Activated CD4-positive, alpha-beta T cell treated with anti-CD3 and anti-CD28 coated beads, Interleukin-10, Interleukin-2, amounts not matched to agents 100 ng/mL and 50 ng/mL, durations not matched to agents 16 hours and 8 hours (primary cell): ENCODE data around the gene SYCP3.
"Not testable (repeated sequence)": the region's sequence is repeated elsewhere in the genome, so short reads cannot be mapped to it uniquely, and the experiment has no call there.

ENCODE experiments used
- DNase-seq: peaks from one replicate; pipeline ENCODE4 v3.0.0-alpha.2; 2020

SYCP3 gene

GRCh38 chr12:101759396-101760047 is 20.3 kb upstream of the SYCP3 start:
- DNase-seq, result peak; percentile 28

GRCh38 chr12:101750152-101750551 is 10.9 kb upstream of the SYCP3 start:
- no peak for DNase-seq

- DNase-seq, result no peak
Measured at GRCh38 chr12:101749657-101750056, 10.4 kb upstream of the SYCP3 start.

DNA sequence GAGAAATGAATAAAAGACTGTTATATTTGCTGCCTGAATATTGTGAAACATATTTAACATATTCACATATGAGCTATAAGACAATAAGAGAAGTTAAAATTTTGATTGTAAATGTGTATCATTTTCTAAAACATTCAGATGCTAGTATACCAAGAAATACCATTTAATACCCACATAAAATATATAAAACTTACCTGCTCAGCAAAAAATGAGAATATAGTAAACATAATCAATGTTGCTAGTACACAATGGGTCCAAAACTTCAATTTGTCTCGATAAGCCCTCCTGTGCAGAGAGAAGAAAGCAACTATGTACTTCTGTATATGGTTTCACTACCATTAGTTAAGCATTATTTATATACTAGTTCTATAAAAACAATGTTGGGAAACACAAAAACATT is 9.6 kb upstream of the SYCP3 start:
- no peak for DNase-seq

DNA sequence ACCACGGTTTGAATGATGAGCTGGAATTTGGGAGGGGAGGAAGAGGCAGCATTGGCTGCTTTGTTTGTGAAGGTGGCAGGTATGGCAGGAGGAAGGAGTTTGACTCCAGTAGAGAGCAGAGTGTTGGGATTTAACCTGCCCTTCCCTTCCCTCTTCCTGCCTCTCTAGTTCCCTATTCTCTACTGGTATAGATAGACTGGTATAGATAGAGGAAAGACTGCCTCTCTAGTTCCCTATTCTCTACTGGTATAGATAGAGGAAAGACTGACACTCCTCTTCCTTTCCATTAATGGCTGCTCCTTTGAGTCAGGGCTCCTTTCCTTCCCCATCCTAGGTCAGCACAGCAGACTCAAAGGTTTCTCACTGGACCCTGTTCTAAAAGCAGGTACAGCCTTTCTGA is 8.4 kb upstream of the SYCP3 start:
- no peak for DNase-seq

DNA sequence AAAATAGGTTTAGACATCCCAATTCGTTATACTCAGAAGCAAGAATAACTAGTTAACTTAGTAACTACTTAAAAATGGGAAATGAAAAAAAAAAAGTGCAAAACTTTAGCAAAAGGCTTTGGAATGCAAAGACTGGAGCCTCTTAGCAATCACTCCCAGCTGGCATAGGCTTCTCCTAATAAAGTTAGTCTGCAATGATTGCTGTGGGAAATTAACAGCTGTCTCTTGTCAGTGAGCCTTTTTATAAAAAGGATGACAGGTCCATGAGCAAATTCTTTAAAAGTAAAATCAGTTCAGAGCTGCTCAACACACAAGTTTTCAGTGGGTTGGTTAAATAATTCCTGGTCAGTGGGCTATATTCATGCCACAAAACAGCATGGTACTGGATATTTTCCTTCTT is 7.4 kb upstream of the SYCP3 start:
- DNase-seq, result no peak

DNA sequence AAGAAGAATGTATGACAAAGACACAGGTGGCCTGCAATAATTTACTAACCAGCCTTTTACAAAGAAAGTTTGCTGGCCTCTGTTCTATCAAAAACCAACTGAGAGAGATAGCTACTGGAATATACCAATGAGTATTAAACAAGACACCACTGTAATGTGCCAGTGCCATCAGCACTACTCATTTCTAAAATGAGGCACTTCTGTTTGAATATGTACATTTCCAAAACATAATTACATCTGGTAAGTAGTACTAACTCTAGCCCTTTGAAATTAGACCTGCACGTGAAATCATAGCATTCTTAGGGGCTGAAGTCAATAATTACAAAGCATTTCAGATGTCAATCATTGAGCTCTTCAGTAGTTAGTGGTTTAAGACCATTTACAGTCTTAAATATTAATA is 6.9 kb upstream of the SYCP3 start:
- DNase-seq, result no peak

GRCh38 chr12:101745481-101745880 is 6.2 kb upstream of the SYCP3 start:
- no peak for DNase-seq

DNA sequence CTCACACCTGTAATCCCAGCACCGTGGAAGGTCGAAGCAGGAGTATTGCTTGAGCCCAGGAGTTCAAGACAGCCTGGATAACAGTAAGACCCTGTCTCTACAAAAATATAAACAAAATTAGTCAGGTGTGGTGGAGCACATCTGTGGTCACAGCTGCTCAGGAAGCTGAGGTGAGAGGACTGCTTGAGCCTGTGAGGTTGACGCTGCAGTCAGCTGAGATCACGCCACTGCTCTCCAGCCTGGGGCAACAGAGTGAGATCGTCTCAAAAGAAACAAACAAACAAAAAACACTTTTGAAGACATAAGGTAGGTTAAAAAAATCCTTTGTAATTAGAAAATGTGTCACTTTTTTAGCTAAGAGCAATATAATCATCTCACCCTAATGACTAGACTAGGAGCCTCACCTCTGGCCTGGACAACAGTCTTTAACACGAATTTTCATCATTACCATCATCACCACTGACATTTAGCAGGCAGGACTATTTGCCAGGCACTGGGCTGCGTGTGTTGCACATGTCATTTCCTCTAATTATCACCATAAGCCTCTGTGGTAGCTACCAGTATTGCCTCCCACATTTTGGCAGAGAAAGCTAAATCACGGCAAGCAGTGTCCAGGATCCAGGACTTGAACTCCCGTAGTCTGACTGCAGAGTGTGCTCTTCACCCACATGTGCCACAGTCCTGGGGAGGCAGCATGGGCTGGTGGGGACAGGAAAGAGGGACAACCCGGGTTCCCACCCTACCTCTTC is 4.6 kb upstream of the SYCP3 start:
- peak; percentile 12 for DNase-seq

DNA sequence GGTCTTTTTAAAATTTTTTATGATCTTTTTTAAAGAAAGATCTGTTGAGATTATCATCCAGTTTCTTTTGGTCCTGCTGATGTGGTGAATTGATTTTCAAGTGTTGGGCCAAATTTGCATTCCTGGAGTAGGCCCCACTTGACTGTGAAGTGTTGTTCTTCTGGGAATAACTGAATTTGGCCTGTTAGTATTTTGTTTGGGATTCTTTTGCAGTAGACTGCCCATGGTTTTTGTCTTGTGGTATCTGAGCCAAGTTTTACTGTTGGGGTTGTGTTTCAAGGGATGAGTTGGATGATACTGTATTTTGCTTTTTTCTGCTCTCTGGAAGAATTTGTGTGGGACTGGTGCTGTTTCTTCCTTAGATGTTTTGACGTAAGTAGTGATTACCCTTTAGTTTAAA is 4.0 kb upstream of the SYCP3 start:
- no peak for DNase-seq

DNA sequence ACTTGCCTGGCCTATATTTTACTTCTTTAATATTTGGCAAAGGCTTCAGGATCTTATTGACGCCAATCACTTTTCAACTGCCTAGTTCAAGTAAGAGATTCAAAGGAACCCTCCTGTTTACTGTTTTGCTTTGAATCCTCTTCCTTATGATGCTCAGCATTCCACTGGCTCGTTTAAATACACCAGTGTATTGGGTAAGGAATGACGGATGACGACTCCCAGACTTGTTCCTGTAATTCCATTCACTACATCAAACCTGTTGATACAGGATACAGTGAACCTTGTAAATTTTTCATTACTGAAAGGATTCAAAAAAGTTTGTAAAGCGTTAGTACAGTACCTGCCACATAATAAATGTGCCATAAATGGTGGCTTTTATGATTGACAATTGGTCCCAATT is 1.7 kb upstream of the SYCP3 start:
- DNase-seq, result no peak

DNA sequence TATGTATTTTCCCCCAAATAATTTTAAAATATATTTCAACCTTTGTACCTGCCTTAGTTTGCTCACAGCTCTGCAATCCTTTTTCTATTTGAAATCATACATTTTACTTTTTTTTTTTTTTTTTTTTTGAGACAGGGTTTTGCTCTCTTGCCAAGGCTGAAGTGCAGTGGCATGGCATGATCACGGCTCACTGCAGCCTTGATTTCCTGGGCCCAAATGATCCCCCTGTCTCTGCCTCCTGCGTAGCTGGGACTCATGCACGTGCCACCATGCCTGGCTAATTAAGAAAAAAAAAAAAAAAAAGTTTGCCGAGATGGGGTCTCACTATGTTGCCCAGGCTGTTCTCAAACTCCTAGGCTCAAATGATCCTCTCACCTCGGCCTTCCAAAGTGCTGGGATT is 1.3 kb upstream of the SYCP3 start:
- no peak for DNase-seq

GRCh38 chr12:101737476-101737875 is 1.8 kb downstream of the SYCP3 start:
- DNase-seq, result no peak

DNA sequence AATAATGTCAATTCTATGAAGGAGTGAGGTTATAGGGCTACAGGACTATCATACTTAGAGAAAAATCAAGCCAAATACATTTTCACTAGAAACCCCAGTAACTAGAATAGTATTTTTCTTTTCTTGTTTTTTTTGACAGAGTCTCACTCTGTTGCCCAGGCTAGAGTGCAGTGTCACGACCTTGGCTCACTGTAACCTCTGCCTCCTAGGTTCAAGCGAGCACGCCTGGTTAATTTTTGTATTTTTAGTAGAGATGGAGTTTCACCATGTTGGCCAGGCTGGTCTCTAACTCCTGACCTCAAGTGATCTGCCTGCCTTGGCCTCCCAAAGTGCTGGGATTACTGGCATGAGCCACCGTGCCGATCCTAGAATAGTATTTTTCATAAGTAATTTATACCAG is 4.8 kb downstream of the SYCP3 start:
- DNase-seq, result not testable (repeated sequence)

DNA sequence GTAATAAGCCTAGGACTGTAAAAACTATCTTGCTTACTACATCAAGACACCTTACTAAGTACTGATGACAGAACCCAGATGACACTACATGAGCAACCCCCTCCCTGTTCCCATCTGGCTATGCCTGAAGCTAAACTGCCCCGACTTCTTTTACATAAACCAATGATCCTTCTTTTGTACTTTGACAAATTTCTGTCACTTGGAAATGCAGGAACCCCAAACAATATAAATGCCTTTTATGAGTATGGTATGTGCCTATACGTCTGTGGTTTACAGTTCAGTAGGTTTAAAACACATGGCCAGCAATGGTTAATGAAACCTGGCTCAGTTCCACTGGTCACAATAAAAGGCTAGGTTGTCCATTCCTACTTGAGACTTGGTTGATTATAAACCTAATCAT is 6.1 kb downstream of the SYCP3 start:
- DNase-seq, result no peak

- no peak for DNase-seq
Measured at GRCh38 chr12:101732318-101732717, 6.9 kb downstream of the SYCP3 start.

GRCh38 chr12:101729842-101730241 is 9.4 kb downstream of the SYCP3 start:
- no peak for DNase-seq

DNA sequence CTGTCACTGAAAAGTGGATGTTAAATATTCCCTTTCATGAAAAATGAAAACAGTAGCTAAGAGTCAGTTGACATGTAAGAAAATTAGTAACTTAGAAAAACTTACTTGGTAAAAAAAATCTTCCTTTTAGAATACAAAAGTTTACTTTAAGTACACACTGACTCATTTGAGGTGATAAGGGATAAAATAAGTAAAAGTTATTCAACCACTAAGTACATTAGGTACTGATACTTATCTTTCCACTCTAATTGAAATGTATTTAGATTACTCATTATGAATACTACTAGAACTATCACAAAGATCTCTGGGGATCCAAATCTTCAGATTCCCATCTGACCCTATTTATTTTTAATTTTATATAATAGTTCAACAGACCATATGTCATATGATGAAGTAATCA is 12.2 kb downstream of the SYCP3 start:
- DNase-seq, result no peak

GRCh38 chr12:101722392-101722791 is 16.9 kb downstream of the SYCP3 start:
- DNase-seq, result no peak

- DNase-seq, result no peak
Measured at GRCh38 chr12:101720118-101720517, 19.1 kb downstream of the SYCP3 start.

GRCh38 chr12:101719566-101719965 is 19.7 kb downstream of the SYCP3 start:
- no peak for DNase-seq

GRCh38 chr12:101714877-101715444 is 24.3 kb downstream of the SYCP3 start:
- DNase-seq, result no peak

- no peak for DNase-seq
Measured at GRCh38 chr12:101713930-101714329, 25.3 kb downstream of the SYCP3 start.

GRCh38 chr12:101713059-101713682 is 26.1 kb downstream of the SYCP3 start:
- no peak for DNase-seq
